GM19193 (cell line): ENCODE data around the gene SLC35F4.

Source experiments
- POLR2A ChIP-seq: IDR thresholded peaks from 4 replicates; pipeline ENCODE4 v1.6.1; 2011; ENCODE audit not compliant: insufficient read depth, insufficient read length; ENCODE audit errors: extremely low read depth

SLC35F4 gene

GRCh38 chr14:57863471-57863870 lies 2.4 kb downstream of the SLC35F4 start:
- TF ChIP-seq POLR2A, result no peak

- no peak for TF ChIP-seq POLR2A
These were observed 11.3 kb downstream of the SLC35F4 start for GRCh38 chr14:57854571-57854970.

GRCh38 chr14:57851354-57851753 lies 14.5 kb downstream of the SLC35F4 start:
- no peak for TF ChIP-seq POLR2A

GRCh38 chr14:57848786-57849185 lies 17.1 kb downstream of the SLC35F4 start:
- TF ChIP-seq POLR2A, result no peak

GRCh38 chr14:57848353-57848752 lies 17.5 kb downstream of the SLC35F4 start:
- no peak for TF ChIP-seq POLR2A

- TF ChIP-seq POLR2A, result no peak
These were observed 18.2 kb downstream of the SLC35F4 start for GRCh38 chr14:57847706-57848105.

GRCh38 chr14:57847096-57847495 lies 18.8 kb downstream of the SLC35F4 start:
- no peak for TF ChIP-seq POLR2A

- TF ChIP-seq POLR2A, result no peak
These were observed 19.3 kb downstream of the SLC35F4 start for GRCh38 chr14:57846596-57846995.

GRCh38 chr14:57845802-57846531 lies 19.9 kb downstream of the SLC35F4 start:
- TF ChIP-seq POLR2A, result no peak

GRCh38 chr14:57845316-57845715 lies 20.6 kb downstream of the SLC35F4 start:
- no peak for TF ChIP-seq POLR2A

GRCh38 chr14:57837267-57837666 lies 28.6 kb downstream of the SLC35F4 start:
- TF ChIP-seq POLR2A, result no peak

GRCh38 chr14:57835766-57836165 lies 30.1 kb downstream of the SLC35F4 start:
- TF ChIP-seq POLR2A, result no peak

GRCh38 chr14:57834961-57835360 lies 30.9 kb downstream of the SLC35F4 start:
- no peak for TF ChIP-seq POLR2A

- TF ChIP-seq POLR2A, result no peak
These were observed 31.8 kb downstream of the SLC35F4 start for GRCh38 chr14:57834001-57834598.

- no peak for TF ChIP-seq POLR2A
These were observed 32.6 kb downstream of the SLC35F4 start for GRCh38 chr14:57833323-57833722.

GRCh38 chr14:57831981-57832380 lies 33.9 kb downstream of the SLC35F4 start:
- no peak for TF ChIP-seq POLR2A

- no peak for TF ChIP-seq POLR2A
These were observed 37.2 kb downstream of the SLC35F4 start for GRCh38 chr14:57828713-57829112.

- TF ChIP-seq POLR2A, result no peak
These were observed 42.8 kb downstream of the SLC35F4 start for GRCh38 chr14:57823015-57823660.
